ENCODE data around the gene NGB.

GRCh38 chr14:77238996-77239395 is 32.0 kb downstream of the NGB start:
- TF ChIP-seq CTCF (IDR thresholded peaks at IDR 0.05; ENCODE audit: low read depth, low read length, poor library complexity, severe bottlenecking) (no peak), EZH2phosphoT487 (IDR thresholded peaks at IDR 0.05; ENCODE audit: borderline replicate concordance, low read length) (no peak)
